GM10248 (cell line): ENCODE measurements around the gene SLC6A3.

Experiments used
- CTCF ChIA-PET: fragments of 300-600 bp; sonication (Branson Sonifier 250); formaldehyde crosslinking; extraction: SDS; loops from one replicate; lab custom pipeline; 2021; ENCODE audit warnings: antibody characterized with exemption; lab: Yijun Ruan, JAX
- POLR2A ChIA-PET: fragments of 350-650 bp; sonication (Branson Sonifier 250); formaldehyde crosslinking; extraction: SDS; loops from one replicate; lab custom pipeline; 2020; ENCODE audit warnings: antibody characterized with exemption; lab: Yijun Ruan, JAX
- DNase-seq: peaks from one replicate; pipeline ENCODE4 v3.0.0; 2012; ENCODE audit errors: extremely low spot score
- CTCF ChIP-seq: IDR thresholded peaks from 2 replicates; pipeline ENCODE4 v1.5.1; 2012; ENCODE audit warnings: mild to moderate bottlenecking, low read depth; ENCODE audit errors: extremely low read depth, missing control alignments, control extremely low read depth

The SLC6A3 gene

GRCh38 chr5:1399737-1400136, 45.5 kb downstream of the SLC6A3 start:
- POLR2A ChIA-PET, result no interaction called here
- no peak for TF ChIP-seq CTCF
- no peak for DNase-seq
- CTCF ChIA-PET, result interaction anchor here (1.5 kb wide), 1 partner anchor 19 kb away, joined by 5 read pairs; no protein-coding TSS in a partner anchor

DNA sequence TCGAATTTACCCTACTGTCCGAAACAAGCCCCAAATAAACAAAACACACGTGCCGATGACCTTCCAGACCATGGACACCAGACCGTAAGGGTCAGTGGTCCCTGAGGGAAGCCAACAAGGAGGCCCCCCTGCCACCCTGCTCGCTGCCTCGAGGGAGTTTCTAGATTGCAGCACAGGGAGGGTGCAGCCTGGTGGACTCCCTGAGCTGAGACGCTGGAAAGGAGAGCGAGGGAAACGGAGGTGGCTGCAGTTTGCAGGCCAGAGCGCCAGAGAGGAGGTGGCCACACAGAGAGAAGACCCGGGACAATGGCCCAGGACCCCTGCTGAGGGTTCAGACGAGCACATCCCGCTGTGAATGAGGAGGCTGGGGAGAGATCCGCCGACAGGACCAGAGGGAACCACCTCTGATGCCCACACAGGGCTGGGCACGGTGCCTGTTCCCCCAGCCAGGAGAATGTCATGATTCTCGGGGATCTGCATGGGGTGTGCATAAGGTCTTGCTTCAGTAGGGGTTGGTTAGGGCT, 48.9 kb downstream of the SLC6A3 start:
- TF ChIP-seq CTCF, result no peak

DNA sequence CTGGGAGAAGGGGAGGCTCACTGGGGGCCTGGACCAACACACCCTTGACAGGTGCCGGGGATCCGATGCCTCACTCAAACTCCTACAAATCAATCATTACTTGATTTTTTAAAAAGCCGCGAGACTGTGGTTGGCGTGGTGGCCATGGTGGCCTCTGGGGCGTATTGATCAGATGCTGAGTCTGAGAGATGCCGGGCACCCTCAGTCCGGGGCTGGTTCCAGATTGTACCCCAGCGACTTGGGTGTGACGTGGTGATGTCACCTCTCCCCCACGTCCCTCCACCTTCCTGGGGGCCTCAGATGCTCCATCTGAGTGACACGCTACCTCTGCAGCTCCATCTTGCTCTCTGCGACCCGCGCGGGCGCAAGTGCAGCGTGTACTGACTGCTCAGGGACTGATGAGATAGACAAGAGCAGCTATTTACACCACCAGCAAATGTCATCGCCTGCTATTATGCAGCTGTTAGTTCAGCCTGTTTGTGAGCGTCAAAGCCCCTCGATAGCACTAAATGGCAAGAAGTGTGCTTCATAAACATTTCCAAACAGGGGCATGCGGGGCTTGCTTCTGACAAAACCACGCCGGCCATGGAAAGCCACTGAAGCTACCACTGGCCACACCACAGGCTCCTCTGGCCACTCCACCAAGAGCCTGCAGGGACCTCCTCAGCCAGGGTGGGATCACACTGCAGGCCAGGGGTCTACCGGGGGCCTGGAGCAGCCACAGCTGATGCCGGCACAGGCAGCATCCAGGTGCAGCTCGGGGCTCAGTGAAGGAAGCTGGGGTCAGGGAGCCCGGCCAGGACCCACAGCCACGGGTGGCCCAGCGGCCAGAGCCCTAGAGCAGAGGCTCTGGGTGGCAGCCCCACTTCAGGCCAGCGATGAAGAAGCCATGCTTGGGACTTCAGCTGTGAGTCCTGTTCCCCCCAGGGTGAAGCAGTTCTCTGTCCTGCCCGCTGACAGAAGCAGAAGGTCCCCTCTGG, 50.1 kb downstream of the SLC6A3 start:
- TF ChIP-seq CTCF, result no peak
- ChIA-PET CTCF (interaction anchor here (1.1 to 1.3 kb wide), 2 partner anchors 15 to 47 kb away, joined by 3 to 4 read pairs; no protein-coding TSS in a partner anchor), POLR2A (no interaction called here)
- DNase-seq, result no peak

More for the DNA sequence above, 48.9 kb downstream of the SLC6A3 start:
- CTCF ChIA-PET, result interaction anchor here (1.3 kb wide), 1 partner anchor 16 kb away, joined by 4 read pairs; no protein-coding TSS in a partner anchor
- no peak for DNase-seq
- POLR2A ChIA-PET, result no interaction called here

- TF ChIP-seq CTCF, result no peak
- no peak for DNase-seq
- CTCF ChIA-PET, result no interaction called here
- POLR2A ChIA-PET, result no interaction called here
Measured at GRCh38 chr5:1393571-1394501, 51.4 kb downstream of the SLC6A3 start.

GRCh38 chr5:1392801-1393565, 52.3 kb downstream of the SLC6A3 start:
- DNase-seq, result no peak
- TF ChIP-seq CTCF, result no peak
- CTCF ChIA-PET, result no interaction called here
- POLR2A ChIA-PET, result no interaction called here

- CTCF ChIA-PET, result no interaction called here
Measured at GRCh38 chr5:1392261-1392660, 53.0 kb downstream of the SLC6A3 start.

More at GRCh38 chr5:1392261-1392660, 53.0 kb downstream of the SLC6A3 start:
- POLR2A ChIA-PET, result no interaction called here
- no peak for DNase-seq
- no peak for TF ChIP-seq CTCF
